ENCODE data around the gene POPDC2. TPM values are rescaled to one million over a fixed set of nuclear protein-coding genes. Genes with fewer than 3 reads are reported as not detected.
A peak's percentile ranks its signal among the peaks of the same experiment; 100 is the strongest.

The POPDC2 gene
- total RNA-seq (100 to 1,000 TPM; 573 to 947 (median 768) TPM), polyA plus RNA-seq (1,000 to 10,000 TPM in 1 of 2 donors, 100 to 1,000 TPM in 1; 511 to 1,022 TPM)
- long read RNA-seq, donor 1, transcript POPDC2-208 (4 exons, 1,837 nt), result major isoform, 96 of 325 reads
- long read RNA-seq, donor 1, transcript POPDC2-202 (5 exons, 1,958 nt), result minor isoform, 6 of 325 reads
- long read RNA-seq, donor 1, transcript POPDC2-201 (4 exons, 1,679 nt), result minor isoform, 59 of 325 reads
- long read RNA-seq, donor 1, partial matches to known transcripts, result 73 of 325 reads
- long read RNA-seq, donor 1, other reads (novel, unspliced or antisense), result 87 of 325 reads
- long read RNA-seq, donor 2, transcript POPDC2-202 (5 exons, 1,958 nt), result minor isoform, 6 of 988 reads
- long read RNA-seq, donor 2, transcript POPDC2-201 (4 exons, 1,679 nt), result minor isoform, 311 of 988 reads
- long read RNA-seq, donor 2, transcript POPDC2-208 (4 exons, 1,837 nt), result major isoform, 312 of 988 reads
- long read RNA-seq, donor 2, transcript POPDC2-204 (5 exons, 1,345 nt), result minor isoform, 32 of 988 reads
- long read RNA-seq, donor 2, partial matches to known transcripts, result 231 of 988 reads
- long read RNA-seq, donor 2, other reads (novel, unspliced or antisense), result 96 of 988 reads
- long read RNA-seq, donor 3, transcript POPDC2-204 (5 exons, 1,345 nt), result minor isoform, 11 of 394 reads
- long read RNA-seq, donor 3, transcript POPDC2-208 (4 exons, 1,837 nt), result major isoform, 129 of 394 reads
- long read RNA-seq, donor 3, transcript POPDC2-201 (4 exons, 1,679 nt), result minor isoform, 89 of 394 reads
- long read RNA-seq, donor 3, transcript POPDC2-202 (5 exons, 1,958 nt), result minor isoform, 5 of 394 reads
- long read RNA-seq, donor 3, partial matches to known transcripts, result 105 of 394 reads
- long read RNA-seq, donor 3, other reads (novel, unspliced or antisense), result 55 of 394 reads

GRCh38 chr3:119660474-119661440 lies at the start of gene POPDC2:
Gene POPDC2 (minus strand): TSS chr3:119660589. CDS start chr3:119660423, 166 bp downstream.
- Histone ChIP-seq H3K4me1 (peaks cover 0 to 74% (median 29%) of the 10 kb centered on the region in 12 donors), H3K27ac (peak within 1 kb of the TSS; percentile 87 to 99 (median 96)), H3K4me3 (peak within 1 kb of the TSS; percentile 29 to 75 (median 60)), H3K36me3 (peaks cover 0 to 24% (median 12%) of the 10 kb centered on the region in 9 donors), H3K27me3 (no peaks in the 10 kb centered on the region), H3K9me3 (no peaks in the 10 kb centered on the region)
- TF ChIP-seq CTCF (IDR thresholded peaks at IDR 0.05) (no peak), POLR2A (IDR thresholded peaks at IDR 0.05) (no peak)
- WGBS, 4 donors, result 22 to 33% (median 25%) methylated on average over 9 of the region's 9 CpGs
- ATAC-seq, result peak; percentile 81 to 90 (median 84)
- intact Hi-C loops (cut with DNase I), result loop anchor here in 1 of 10 donors (5.0 kb wide), 1 partner anchor 78 kb away; no protein-coding TSS in a partner anchor
- peak in 4 of 5 donors; percentile 70 to 76 (median 76) for DNase-seq

- Histone ChIP-seq H3K4me3 (peak overlapping the region in 2 of 12 donors; percentile 50 to 62), H3K36me3 (no peaks in the 10 kb centered on the region), H3K27ac (peak overlapping the region in 1 of 12 donors; percentile 63), H3K27me3 (no peaks in the 10 kb centered on the region), H3K4me1 (peaks cover 0 to 34% (median 7%) of the 10 kb centered on the region in 12 donors), H3K9me3 (no peaks in the 10 kb centered on the region)
- WGBS, 4 donors, result 74 to 80% (median 76%) methylated on average over 8 of the region's 8 CpGs
- TF ChIP-seq POLR2A (IDR thresholded peaks at IDR 0.05), result no peak
- no peak for TF ChIP-seq CTCF (IDR thresholded peaks at IDR 0.05)
- no peak for DNase-seq
- intact Hi-C loops (cut with DNase I), result no loop called here
- ATAC-seq, result no peak
These were observed 43.6 kb upstream of the POPDC2 start for GRCh38 chr3:119703820-119704531.
